HG03354 (cell line): ENCODE data around the gene PEX3.

Experiments
- ATAC-seq: cut with Tn5 transposase; IDR thresholded peaks from one replicate; pipeline ENCODE4 v1.9.1; 2021; ENCODE audit warnings: mild to moderate bottlenecking; ENCODE audit not compliant: unreplicated experiment, poor library complexity, severe bottlenecking

Gene PEX3

GRCh38 chr6:143531720-143532499, 81.3 kb downstream of the PEX3 start:
- ATAC-seq = no peak

- no peak for ATAC-seq
These were observed 84.6 kb downstream of the PEX3 start for GRCh38 chr6:143535189-143535614.

- peak; percentile 75 for ATAC-seq
These were observed 85.9 kb downstream of the PEX3 start for GRCh38 chr6:143536461-143536865.

GRCh38 chr6:143536866-143537691, 86.5 kb downstream of the PEX3 start:
- peak; percentile 70 for ATAC-seq

- no peak for ATAC-seq
These were observed 87.8 kb downstream of the PEX3 start for GRCh38 chr6:143538374-143538773.

- ATAC-seq = no peak
These were observed 88.5 kb downstream of the PEX3 start for GRCh38 chr6:143539106-143539505.

GRCh38 chr6:143539734-143540133, 89.1 kb downstream of the PEX3 start:
- ATAC-seq = no peak

- no peak for ATAC-seq
These were observed 89.6 kb downstream of the PEX3 start for GRCh38 chr6:143540192-143540591.
